Trophoblast cell (in vitro differentiated cells and primary cell): Measurements from ENCODE around the gene NOLC1.

Experiments used
- DNase-seq, 2 donors: peaks; one replicate each; pipeline ENCODE4 v3.0.0-alpha.2; 2016
- H2AFZ ChIP-seq: 2 replicates; pipeline ENCODE4 v1.6.1; 2013; ENCODE audit warnings: low read length, moderate library complexity, mild to moderate bottlenecking; ENCODE audit not compliant: insufficient read depth, poor library complexity
- H2AK5ac ChIP-seq: 2 replicates; pipeline ENCODE4 v1.6.1; 2013; ENCODE audit warnings: mild to moderate bottlenecking, low read length
- H2BK120ac ChIP-seq: 2 replicates; pipeline ENCODE4 v1.6.1; 2013; ENCODE audit warnings: low read length, mild to moderate bottlenecking, moderate library complexity; ENCODE audit not compliant: insufficient read depth, poor library complexity
- H2BK12ac ChIP-seq: 2 replicates; pipeline ENCODE4 v1.6.1; 2013; ENCODE audit warnings: mild to moderate bottlenecking, low read length, moderate library complexity
- H2BK5ac ChIP-seq: 2 replicates; pipeline ENCODE4 v1.6.1; 2013; ENCODE audit warnings: low read length, low read depth, moderate library complexity, mild to moderate bottlenecking; ENCODE audit not compliant: poor library complexity
- H3K14ac ChIP-seq: 2 replicates; pipeline ENCODE4 v1.6.1; 2013; ENCODE audit warnings: mild to moderate bottlenecking, low read length
- H3K18ac ChIP-seq: 2 replicates; pipeline ENCODE4 v1.6.1; 2013; ENCODE audit warnings: mild to moderate bottlenecking, low read length
- H3K23ac ChIP-seq: 2 replicates; pipeline ENCODE4 v1.6.1; 2013; ENCODE audit warnings: low read length
- H3K27ac ChIP-seq: 2 replicates; pipeline ENCODE4 v1.5.1; 2013; ENCODE audit warnings: low read depth, mild to moderate bottlenecking, inconsistent platforms, low read length, moderate library complexity
- H3K27me3 ChIP-seq: 2 replicates; pipeline ENCODE4 v1.6.1; 2013; ENCODE audit warnings: inconsistent platforms, mild to moderate bottlenecking, low read length, moderate library complexity; ENCODE audit not compliant: insufficient read depth
- H3K36me3 ChIP-seq, 2 experiments: 1 replicate in 1 of 2; 2 replicates in 1 of 2; pipeline ENCODE4 v1.6.1; 2013; ENCODE audit warnings: low read length in 2 of 2, mild to moderate bottlenecking in 2 of 2, moderate library complexity in 1 of 2; ENCODE audit not compliant: insufficient read depth in 2 of 2, control insufficient read depth in 1 of 2
- H3K4ac ChIP-seq: 2 replicates; pipeline ENCODE4 v1.6.1; 2013; ENCODE audit warnings: low read depth, mild to moderate bottlenecking, low read length, moderate library complexity
- H3K4me1 ChIP-seq, 2 experiments: 1 replicate in 1 of 2; 2 replicates in 1 of 2; pipeline ENCODE4 v1.6.1; 2013; ENCODE audit warnings: low read length in 2 of 2, mild to moderate bottlenecking in 2 of 2, moderate library complexity in 1 of 2; ENCODE audit not compliant: insufficient read depth in 2 of 2, control insufficient read depth in 1 of 2
- H3K4me2 ChIP-seq: 2 replicates; pipeline ENCODE4 v1.6.1; 2013; ENCODE audit warnings: inconsistent platforms, mild to moderate bottlenecking, low read length, moderate library complexity
- H3K4me3 ChIP-seq: 2 replicates; pipeline ENCODE4 v1.5.1; 2013; ENCODE audit warnings: mild to moderate bottlenecking, low read depth, low read length, inconsistent platforms
- H3K79me1 ChIP-seq: one replicate; pipeline ENCODE4 v1.6.1; 2013; ENCODE audit warnings: low read length
- H3K79me2 ChIP-seq: 2 replicates; pipeline ENCODE4 v1.6.1; 2013; ENCODE audit warnings: low read length, mild to moderate bottlenecking; ENCODE audit not compliant: control insufficient read depth, insufficient read depth, poor library complexity
- H3K9ac ChIP-seq: 2 replicates; pipeline ENCODE4 v1.6.1; 2013; ENCODE audit warnings: mild to moderate bottlenecking, low read length
- H3K9me3 ChIP-seq: 2 replicates; pipeline ENCODE4 v1.6.1; 2013; ENCODE audit warnings: low read depth, mild to moderate bottlenecking, control low read depth, inconsistent platforms, low read length; ENCODE audit not compliant: insufficient read depth
- H4K12ac ChIP-seq: 2 replicates; pipeline ENCODE4 v1.6.1; 2013; ENCODE audit warnings: low read depth, mild to moderate bottlenecking, low read length, moderate library complexity
- H4K8ac ChIP-seq: 2 replicates; pipeline ENCODE4 v1.6.1; 2013; ENCODE audit warnings: low read depth, mild to moderate bottlenecking, low read length, moderate library complexity
- H4K91ac ChIP-seq: one replicate; pipeline ENCODE4 v1.6.1; 2013; ENCODE audit warnings: low read depth, mild to moderate bottlenecking, low read length, moderate library complexity
- WGBS: extraction: QIAGEN DNeasy Blood & Tissue Kit; methylation state at CpG from one replicate; pipeline ENCODE4 v1.1.7; 2013; ENCODE audit warnings: missing lambda C conversion rate; ENCODE audit not compliant: insufficient read length, insufficient coverage; ENCODE audit errors: extremely low coverage; 5-methylcytosine and 5-hydroxymethylcytosine counted together

Gene NOLC1

DNA sequence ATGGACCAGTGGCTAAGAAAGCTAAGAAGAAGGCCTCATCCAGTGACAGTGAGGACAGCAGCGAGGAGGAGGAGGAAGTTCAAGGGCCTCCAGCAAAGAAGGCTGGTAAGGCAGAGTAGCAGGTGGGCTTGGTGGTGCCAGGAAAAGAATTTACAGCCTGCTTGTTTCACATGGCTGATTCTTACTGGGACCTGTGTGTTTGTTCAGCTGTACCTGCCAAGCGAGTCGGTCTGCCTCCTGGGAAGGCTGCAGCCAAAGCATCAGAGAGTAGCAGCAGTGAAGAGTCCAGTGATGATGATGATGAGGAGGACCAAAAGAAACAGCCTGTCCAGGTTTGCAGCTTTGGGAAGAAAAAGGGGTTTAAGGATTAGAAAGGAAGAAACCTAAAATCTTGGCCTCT, 5.0 kb downstream of the NOLC1 start:
- H2AFZ ChIP-seq = no peak overlapping the region
- peak overlapping the region; percentile 33 for H3K18ac ChIP-seq
- no peak overlapping the region for H4K12ac ChIP-seq
- no peak overlapping the region for H4K91ac ChIP-seq
- H3K36me3 ChIP-seq = peaks cover 47 to 64% of the 10 kb centered on the region in 2 experiments
- H3K27ac ChIP-seq = no peak overlapping the region
- H2AK5ac ChIP-seq = no peak overlapping the region
- H3K79me2 ChIP-seq = peaks cover 10% of the 10 kb centered on the region
- no peaks in the 10 kb centered on the region for H3K9me3 ChIP-seq
- H2BK120ac ChIP-seq = no peak overlapping the region
- no peak overlapping the region for H4K8ac ChIP-seq
- H2BK5ac ChIP-seq = no peak overlapping the region
- H3K27me3 ChIP-seq = no peaks in the 10 kb centered on the region
- H3K4me2 ChIP-seq = no peak overlapping the region
- no peak overlapping the region for H2BK12ac ChIP-seq
- WGBS = no CpG with 5 or more reads among the region's 3 CpGs
- no peak for DNase-seq
- H3K4me1 ChIP-seq = peaks cover 2 to 3% of the 10 kb centered on the region in 2 experiments
- H3K4me3 ChIP-seq = no peak overlapping the region
- no peak overlapping the region for H3K9ac ChIP-seq
- no peak overlapping the region for H3K4ac ChIP-seq
- H3K23ac ChIP-seq = no peak overlapping the region
- H3K14ac ChIP-seq = no peak overlapping the region
- peaks cover 4% of the 10 kb centered on the region for H3K79me1 ChIP-seq

DNA sequence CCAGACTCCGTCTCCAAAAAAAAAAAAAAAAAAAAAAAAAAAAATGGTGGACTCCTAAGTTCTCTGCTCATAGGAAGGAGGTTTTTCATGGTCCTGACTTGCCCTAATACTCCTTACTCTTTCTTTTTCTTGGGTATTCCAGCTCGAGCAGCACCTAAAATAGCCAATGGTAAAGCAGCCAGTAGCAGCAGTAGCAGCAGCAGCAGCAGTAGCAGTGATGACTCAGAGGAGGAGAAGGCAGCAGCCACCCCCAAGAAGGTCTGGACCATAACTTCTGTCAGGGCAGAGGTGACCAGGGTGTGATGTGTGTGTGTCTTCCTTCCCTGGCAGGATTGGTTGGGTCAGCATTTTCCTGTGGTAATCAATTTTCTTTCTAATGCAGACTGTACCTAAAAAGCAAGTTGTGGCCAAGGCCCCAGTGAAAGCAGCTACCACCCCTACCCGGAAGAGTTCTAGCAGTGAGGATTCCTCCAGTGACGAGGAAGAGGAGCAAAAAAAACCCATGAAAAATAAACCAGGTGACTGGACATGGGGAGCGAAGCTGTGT, 6.9 kb downstream of the NOLC1 start:
- no peaks in the 10 kb centered on the region for H3K79me1 ChIP-seq
- peaks cover 49 to 71% of the 10 kb centered on the region in 2 experiments for H3K36me3 ChIP-seq
- H2BK5ac ChIP-seq = no peak overlapping the region
- H2AK5ac ChIP-seq = no peak overlapping the region
- no peak overlapping the region for H2BK120ac ChIP-seq
- no peak overlapping the region for H3K4me3 ChIP-seq
- H3K4me2 ChIP-seq = no peak overlapping the region
- no peak overlapping the region for H3K18ac ChIP-seq
- H4K12ac ChIP-seq = no peak overlapping the region
- H3K9me3 ChIP-seq = no peaks in the 10 kb centered on the region
- no peaks in the 10 kb centered on the region for H3K27me3 ChIP-seq
- H2BK12ac ChIP-seq = no peak overlapping the region
- no peak overlapping the region for H3K14ac ChIP-seq
- H3K4ac ChIP-seq = no peak overlapping the region
- no CpG with 5 or more reads among the region's 5 CpGs for WGBS
- no peak for DNase-seq
- no peak overlapping the region for H2AFZ ChIP-seq
- H4K8ac ChIP-seq = no peak overlapping the region
- no peak overlapping the region for H3K23ac ChIP-seq
- H3K79me2 ChIP-seq = peaks cover 2% of the 10 kb centered on the region
- no peak overlapping the region for H3K9ac ChIP-seq
- no peak overlapping the region for H4K91ac ChIP-seq
- no peak overlapping the region for H3K27ac ChIP-seq
- H3K4me1 ChIP-seq = no peaks in the 10 kb centered on the region

DNA sequence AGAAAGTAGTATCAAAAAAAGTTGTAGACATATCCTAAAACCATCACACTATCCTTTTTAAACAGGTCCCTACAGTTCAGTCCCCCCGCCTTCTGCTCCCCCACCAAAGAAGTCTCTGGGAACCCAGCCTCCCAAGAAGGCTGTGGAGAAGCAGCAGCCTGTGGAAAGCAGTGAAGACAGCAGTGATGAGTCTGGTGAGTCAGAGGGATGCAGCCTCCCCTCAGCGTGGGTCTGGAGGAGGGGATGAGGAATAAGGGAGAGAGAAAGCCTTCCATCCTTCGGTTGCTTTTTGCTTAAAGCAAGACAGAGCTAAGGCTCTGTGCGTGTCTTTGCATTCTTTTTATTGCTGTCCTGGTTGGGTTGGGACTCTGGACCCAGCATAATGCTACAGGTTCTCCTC, 7.6 kb downstream of the NOLC1 start:
- H3K14ac ChIP-seq = no peak overlapping the region
- no peak overlapping the region for H4K8ac ChIP-seq
- no peak overlapping the region for H2BK12ac ChIP-seq
- no peak overlapping the region for H3K18ac ChIP-seq
- no peak overlapping the region for H2BK5ac ChIP-seq
- no CpG with 5 or more reads among the region's 4 CpGs for WGBS
- no peak overlapping the region for H3K4me3 ChIP-seq
- no peak overlapping the region for H4K91ac ChIP-seq
- no peak overlapping the region for H4K12ac ChIP-seq
- H3K9ac ChIP-seq = no peak overlapping the region
- no peaks in the 10 kb centered on the region for H3K27me3 ChIP-seq
- no peaks in the 10 kb centered on the region for H3K9me3 ChIP-seq
- no peak overlapping the region for H3K27ac ChIP-seq
- H3K23ac ChIP-seq = no peak overlapping the region
- DNase-seq = no peak
- H3K4me1 ChIP-seq = no peaks in the 10 kb centered on the region
- H2AFZ ChIP-seq = no peak overlapping the region
- no peaks in the 10 kb centered on the region for H3K79me2 ChIP-seq
- no peak overlapping the region for H2AK5ac ChIP-seq
- no peaks in the 10 kb centered on the region for H3K79me1 ChIP-seq
- H3K4me2 ChIP-seq = no peak overlapping the region
- no peak overlapping the region for H2BK120ac ChIP-seq
- H3K36me3 ChIP-seq = peaks cover 49 to 65% of the 10 kb centered on the region in 2 experiments
- H3K4ac ChIP-seq = no peak overlapping the region

DNA sequence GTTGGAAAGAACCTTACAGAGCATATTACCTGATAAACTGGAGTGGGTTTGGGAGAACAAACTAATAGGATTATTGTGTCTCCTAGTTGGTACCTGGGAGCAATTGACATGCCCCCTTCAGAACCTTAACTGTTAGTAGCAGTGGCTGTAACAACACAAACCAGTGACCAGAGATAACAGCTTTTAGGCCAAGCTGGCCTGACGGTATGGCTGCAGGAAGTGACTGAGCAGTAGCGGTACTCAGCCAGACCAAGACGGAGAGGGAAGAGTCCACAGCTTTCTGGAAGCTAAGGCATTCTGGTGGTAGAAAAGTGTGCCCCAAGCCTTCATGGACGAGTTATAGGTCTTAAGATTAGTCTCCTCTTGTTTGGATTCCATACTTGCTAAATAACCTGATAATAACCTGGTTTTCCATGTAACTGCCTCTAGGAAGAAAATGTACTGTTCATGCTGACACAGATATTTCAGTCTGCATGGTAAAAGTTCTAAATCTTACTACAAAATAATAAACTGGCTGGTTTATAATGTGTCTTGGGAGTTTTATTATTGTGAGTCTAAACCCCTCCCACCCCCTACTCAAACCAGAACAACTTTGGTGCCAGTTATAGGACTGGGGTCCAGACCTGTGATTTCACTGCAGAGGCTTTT, 11.3 kb downstream of the NOLC1 start:
- no peak overlapping the region for H2AK5ac ChIP-seq
- H2BK120ac ChIP-seq = no peak overlapping the region
- no peak overlapping the region for H3K9ac ChIP-seq
- no CpG with 5 or more reads among the region's 4 CpGs for WGBS
- H2BK5ac ChIP-seq = no peak overlapping the region
- H3K79me1 ChIP-seq = no peaks in the 10 kb centered on the region
- H3K4me1 ChIP-seq = no peaks in the 10 kb centered on the region
- no peak overlapping the region for H2BK12ac ChIP-seq
- H3K27ac ChIP-seq = no peak overlapping the region
- H3K4me3 ChIP-seq = no peak overlapping the region
- H3K18ac ChIP-seq = no peak overlapping the region
- H3K4me2 ChIP-seq = no peak overlapping the region
- no peak overlapping the region for H2AFZ ChIP-seq
- H3K36me3 ChIP-seq = peaks cover 35 to 42% of the 10 kb centered on the region in 2 experiments
- no peaks in the 10 kb centered on the region for H3K79me2 ChIP-seq
- H3K27me3 ChIP-seq = no peaks in the 10 kb centered on the region
- no peak overlapping the region for H4K12ac ChIP-seq
- no peak overlapping the region for H3K14ac ChIP-seq
- DNase-seq = no peak
- H4K8ac ChIP-seq = no peak overlapping the region
- no peak overlapping the region for H3K23ac ChIP-seq
- no peak overlapping the region for H4K91ac ChIP-seq
- H3K4ac ChIP-seq = no peak overlapping the region
- H3K9me3 ChIP-seq = no peaks in the 10 kb centered on the region
